WTC11 (cell line): ENCODE data around the gene PRKN.

ENCODE experiments used
- ELF4 ChIP-seq: sonication (generic); formaldehyde crosslinking; IDR thresholded peaks from 2 replicates; pipeline ENCODE4 v1.8.1; 2022; ENCODE audit warnings: low read depth, mild to moderate bottlenecking, moderate library complexity, missing genetic modification reagents
- FOXJ3 ChIP-seq: sonication (generic); formaldehyde crosslinking; IDR thresholded peaks from 2 replicates; pipeline ENCODE4 v1.9.0; 2021; ENCODE audit warnings: missing genetic modification reagents, mild to moderate bottlenecking, borderline replicate concordance
- FOXP4 ChIP-seq: sonication (generic); formaldehyde crosslinking; IDR thresholded peaks from 2 replicates; pipeline ENCODE4 v1.8.0; 2022; ENCODE audit warnings: mild to moderate bottlenecking, missing genetic modification reagents
- NR3C1 ChIP-seq: sonication (generic); formaldehyde crosslinking; conservative IDR thresholded peaks from 2 replicates; pipeline ENCODE4 v1.8.1; 2023; ENCODE audit warnings: low read depth, mild to moderate bottlenecking, missing genetic modification reagents
- ZNF396 ChIP-seq: fragments of 250-450 bp; sonication (Bioruptor Pico); IDR thresholded peaks from 2 replicates; pipeline ENCODE4 v1.8.0; 2021; ENCODE audit warnings: mild to moderate bottlenecking, moderate library complexity, borderline replicate concordance
- TF ChIP-seq, protein P1 (sequence below): fragments of 200-600 bp; IDR thresholded peaks from 2 replicates; pipeline ENCODE4 v1.8.0; 2022; ENCODE audit warnings: antibody characterized with exemption

- TF ChIP-seq FOXJ3 (CRISPR knock-in tag) (no peak), NR3C1 (CRISPR knock-in tag) (no peak), ZNF396 (CRISPR knock-in tag) (no peak), ELF4 (CRISPR knock-in tag) (no peak), FOXP4 (CRISPR knock-in tag) (no peak)
- TF ChIP-seq, protein P1, sequence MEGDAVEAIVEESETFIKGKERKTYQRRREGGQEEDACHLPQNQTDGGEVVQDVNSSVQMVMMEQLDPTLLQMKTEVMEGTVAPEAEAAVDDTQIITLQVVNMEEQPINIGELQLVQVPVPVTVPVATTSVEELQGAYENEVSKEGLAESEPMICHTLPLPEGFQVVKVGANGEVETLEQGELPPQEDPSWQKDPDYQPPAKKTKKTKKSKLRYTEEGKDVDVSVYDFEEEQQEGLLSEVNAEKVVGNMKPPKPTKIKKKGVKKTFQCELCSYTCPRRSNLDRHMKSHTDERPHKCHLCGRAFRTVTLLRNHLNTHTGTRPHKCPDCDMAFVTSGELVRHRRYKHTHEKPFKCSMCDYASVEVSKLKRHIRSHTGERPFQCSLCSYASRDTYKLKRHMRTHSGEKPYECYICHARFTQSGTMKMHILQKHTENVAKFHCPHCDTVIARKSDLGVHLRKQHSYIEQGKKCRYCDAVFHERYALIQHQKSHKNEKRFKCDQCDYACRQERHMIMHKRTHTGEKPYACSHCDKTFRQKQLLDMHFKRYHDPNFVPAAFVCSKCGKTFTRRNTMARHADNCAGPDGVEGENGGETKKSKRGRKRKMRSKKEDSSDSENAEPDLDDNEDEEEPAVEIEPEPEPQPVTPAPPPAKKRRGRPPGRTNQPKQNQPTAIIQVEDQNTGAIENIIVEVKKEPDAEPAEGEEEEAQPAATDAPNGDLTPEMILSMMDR: no peak
These were observed 115.0 kb downstream of the PRKN start for GRCh38 chr6:162612613-162613012.
